Retina (tissue), 1 donor: ENCODE measurements around the gene GGCT.

Source experiments
- DNase-seq: peaks from one replicate; pipeline ENCODE4 v3.0.0-alpha.2; 2016

GGCT gene

GRCh38 chr7:30476459-30477145, 28.0 kb downstream of the GGCT start:
- no peak for DNase-seq

DNA sequence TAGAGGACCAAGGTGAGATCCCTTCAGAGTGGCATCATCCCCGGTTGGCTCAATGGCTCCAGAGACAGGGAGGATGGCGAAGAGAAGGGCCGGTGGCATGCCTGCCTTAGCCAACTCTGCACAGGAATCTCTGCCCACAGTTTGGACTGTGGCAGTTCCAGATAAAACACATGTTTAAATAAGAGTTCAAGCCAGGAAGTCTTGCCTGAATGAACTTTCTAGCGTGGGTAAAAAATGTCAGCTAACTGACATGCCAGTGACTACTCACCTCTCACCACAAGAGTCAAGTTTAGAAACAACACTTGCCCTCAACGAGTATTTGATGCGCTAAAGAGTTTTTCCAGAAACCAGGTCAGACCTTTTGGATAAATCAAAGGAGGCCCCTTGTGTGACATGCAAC, 29.0 kb downstream of the GGCT start:
- DNase-seq = no peak

DNA sequence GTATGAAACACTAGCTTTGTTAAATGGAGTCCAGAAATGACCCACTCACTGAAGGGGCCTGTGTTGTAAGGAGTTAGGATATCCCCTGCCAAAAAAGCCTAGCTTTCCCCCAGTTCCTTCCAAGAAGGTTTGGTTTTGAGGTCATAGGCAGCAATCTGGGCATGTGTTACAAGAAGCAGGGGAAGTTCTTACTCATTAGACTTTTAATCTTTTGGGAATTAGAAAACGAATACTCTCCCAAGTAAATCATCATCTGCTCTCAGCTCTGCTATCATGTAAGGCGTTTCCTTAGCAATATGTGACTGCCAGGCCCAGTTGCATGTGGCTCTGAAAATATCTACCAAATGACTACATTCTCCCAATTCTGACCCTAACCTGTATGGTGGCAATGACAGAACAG, 29.7 kb downstream of the GGCT start:
- DNase-seq = no peak

DNA sequence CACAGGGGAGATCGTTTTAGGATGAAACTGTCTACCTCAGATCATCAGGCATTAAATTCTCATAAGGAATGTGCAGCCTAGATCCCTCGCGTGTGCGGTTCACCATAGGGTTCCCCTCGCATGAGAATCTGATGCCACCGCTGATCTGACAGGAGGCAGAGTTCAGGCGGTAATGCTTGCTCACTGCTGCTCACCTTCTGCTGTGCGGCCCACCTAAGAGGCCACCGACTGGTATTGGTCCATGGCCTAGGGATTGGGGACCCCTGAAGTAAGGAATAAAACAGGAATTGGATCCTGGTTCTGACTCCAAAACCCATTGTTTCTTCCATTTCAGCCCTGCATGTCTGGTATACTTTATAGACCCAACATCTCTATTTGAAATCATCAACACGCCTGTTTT, 30.1 kb downstream of the GGCT start:
- DNase-seq = no peak

GRCh38 chr7:30473903-30474302, 30.7 kb downstream of the GGCT start:
- DNase-seq = no peak

- no peak for DNase-seq
Observed at GRCh38 chr7:30472784-30473775, 31.5 kb downstream of the GGCT start.

DNA sequence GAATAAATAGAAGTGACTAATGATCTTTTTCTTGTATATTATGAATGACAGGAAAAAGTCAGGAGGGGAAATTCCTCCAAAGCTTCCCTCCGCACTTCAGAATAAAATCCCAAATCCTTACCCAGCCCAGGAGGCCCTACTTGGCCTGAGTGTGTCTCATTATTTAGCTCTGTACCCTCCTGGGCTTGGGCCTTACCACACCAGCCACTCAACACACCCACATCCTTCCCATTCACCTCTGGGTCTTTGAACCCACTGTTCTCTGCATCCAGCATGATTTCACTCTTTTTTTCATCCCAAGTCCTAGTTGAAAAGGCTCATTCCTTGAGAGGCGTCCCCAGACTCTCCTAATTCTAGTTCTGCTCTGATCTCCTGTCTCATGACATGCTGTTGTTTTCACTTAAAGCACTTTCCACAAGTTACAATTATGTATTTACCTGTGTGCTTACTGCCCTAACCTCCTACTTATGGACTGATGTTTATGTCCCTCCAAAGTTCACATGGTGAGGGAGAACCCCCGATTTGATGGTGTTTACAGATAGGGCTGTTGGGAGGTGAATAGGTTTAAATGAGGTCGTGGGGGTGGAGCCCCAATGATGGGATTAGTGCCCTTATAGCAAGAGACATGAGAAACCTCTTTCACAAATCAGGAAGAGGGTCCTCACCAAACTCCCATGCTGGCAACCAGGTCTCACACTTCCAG, 32.4 kb downstream of the GGCT start:
- no peak for DNase-seq

DNA sequence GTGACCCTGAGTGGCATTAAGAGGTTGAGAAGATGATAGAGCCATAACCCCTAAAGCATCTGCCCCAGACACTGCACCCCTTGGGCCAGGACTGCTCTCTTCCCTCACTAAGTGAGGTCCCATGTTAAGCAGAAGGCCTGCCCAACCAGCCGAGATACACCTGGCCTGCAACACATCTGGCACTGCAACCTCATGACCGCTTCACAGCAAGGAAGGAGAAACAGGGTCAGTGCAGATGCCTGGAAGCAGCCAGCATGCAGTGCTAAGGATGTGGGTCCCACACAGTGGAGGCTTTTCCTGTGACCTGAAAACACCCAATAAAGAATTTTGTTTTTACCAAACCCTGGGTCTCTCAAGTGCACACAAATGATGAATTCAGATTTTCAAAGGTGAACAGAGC, 33.4 kb downstream of the GGCT start:
- DNase-seq = no peak

DNA sequence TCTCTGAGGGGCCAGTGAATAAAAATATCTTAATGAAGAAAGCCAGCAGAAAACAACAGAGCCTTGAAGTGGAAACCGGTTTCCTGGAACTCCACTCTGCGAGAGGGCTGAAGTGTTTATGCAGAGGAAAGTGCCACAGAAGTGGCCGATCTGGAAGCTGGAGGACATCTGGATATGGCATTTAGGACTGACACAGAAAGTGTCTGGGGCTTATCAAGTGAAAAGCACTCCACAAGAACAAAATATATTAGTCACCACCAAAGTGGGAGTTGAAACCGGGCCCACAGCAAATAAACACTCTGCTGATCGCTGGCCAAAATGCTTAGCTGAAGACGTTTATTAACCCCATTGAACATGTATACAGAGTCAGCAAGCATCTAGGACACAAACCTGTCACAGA, 33.9 kb downstream of the GGCT start:
- DNase-seq = no peak

DNA sequence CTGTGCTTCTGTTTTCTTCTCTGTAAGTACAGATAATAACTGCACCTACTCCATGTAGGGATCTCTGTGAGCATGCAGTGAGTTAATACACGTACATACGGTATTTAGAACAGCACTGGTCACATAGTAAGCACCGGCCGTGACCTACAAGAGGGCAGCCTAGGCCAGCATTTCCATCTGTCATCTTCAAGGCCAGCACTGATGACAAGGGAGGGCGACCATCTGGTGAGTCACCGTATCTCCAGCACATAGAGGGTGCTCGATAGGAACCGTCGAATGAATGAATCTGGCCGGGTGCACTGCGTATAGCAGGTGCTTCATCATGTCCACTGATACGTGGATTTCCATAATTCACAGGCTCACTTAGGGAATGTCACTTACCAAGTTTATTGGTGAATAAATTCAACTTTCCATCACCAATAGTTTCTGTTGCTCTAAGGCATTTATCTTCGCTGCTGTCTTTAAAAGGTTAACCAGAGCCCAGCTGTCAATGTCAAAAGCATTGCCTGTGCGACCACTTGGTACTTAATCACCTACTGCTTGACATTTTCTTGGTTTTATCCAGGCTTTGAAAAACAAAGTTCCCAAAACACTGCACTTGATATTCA, 34.4 kb downstream of the GGCT start:
- DNase-seq = peak; percentile 41

- DNase-seq = peak; percentile 34
Observed at GRCh38 chr7:30469303-30469702, 35.3 kb downstream of the GGCT start.

GRCh38 chr7:30468791-30469190, 35.8 kb downstream of the GGCT start:
- no peak for DNase-seq

DNA sequence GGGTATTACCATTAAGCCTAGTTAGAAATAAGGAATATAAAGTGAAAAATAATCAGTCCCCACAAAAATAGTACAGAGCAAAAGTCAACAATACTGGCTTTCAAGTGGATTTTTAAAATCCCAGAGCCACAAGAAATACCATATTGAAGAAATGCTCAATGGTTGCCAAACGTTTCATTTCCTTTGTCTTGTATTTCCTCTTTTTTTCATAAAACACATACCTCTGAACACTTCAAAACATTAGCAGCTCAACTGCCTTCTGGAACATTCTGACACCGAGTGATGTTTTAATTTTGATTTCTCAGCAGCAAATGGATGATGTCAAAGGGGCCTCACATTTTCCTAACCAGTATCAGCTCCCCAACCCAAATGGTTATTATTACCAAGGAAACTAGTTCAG, 36.6 kb downstream of the GGCT start:
- DNase-seq = no peak

DNA sequence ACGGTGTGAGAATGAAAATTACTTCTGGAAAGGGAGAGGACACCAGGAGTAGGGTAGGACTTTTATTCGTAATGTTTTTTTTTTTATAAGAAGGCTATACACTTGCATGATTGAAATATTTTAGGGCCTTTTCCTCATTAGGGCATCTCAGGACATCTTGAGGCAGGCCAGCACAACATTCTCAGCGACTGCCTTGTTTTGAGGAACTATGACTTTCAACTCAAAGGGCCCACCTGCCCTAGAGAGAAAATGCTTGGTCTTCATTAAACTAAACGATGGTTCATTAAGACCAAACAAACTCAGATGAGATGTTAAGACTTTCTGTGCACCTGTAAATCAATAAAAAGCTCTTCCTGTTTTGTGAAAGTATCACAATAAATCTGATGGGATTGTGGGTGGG, 37.4 kb downstream of the GGCT start:
- no peak for DNase-seq

- DNase-seq = no peak
Observed at GRCh38 chr7:30466266-30466665, 38.4 kb downstream of the GGCT start.

GRCh38 chr7:30465811-30466180, 38.8 kb downstream of the GGCT start:
- no peak for DNase-seq

DNA sequence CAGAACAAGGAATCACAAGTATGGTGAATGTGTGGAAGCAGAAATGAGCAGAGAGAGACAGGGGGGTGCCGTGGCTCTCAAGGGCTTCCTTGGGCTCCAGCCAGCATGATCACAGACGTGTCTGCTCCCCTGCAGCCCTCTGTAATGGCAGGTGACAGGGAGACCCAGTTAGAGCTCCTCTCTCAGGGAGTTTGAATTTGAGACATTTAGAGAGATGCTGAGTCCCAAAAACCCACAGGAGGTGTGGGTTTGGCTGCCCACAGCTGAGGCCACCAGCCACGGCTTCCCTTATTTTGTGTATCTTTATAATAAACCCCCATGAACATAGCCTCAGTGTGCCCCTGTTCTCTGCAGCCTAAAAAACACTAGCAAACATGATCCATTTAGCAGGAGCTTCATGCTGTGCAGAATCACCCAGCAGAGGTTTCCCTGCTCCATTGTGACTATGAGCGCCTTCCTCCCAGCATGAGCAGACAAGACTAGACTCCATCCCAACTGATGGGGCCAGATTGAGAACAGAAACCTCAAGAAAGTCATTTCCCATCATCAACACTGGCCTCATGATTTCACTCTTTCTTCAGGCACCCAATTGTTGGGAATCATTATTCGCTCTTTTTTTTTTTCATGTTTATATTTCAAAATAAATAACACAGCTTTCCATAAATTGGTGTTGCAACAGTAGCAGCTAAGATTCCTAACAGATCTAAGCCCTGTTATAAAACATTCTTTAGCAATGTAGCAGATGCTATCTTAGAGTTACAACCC, 39.4 kb downstream of the GGCT start:
- no peak for DNase-seq

DNA sequence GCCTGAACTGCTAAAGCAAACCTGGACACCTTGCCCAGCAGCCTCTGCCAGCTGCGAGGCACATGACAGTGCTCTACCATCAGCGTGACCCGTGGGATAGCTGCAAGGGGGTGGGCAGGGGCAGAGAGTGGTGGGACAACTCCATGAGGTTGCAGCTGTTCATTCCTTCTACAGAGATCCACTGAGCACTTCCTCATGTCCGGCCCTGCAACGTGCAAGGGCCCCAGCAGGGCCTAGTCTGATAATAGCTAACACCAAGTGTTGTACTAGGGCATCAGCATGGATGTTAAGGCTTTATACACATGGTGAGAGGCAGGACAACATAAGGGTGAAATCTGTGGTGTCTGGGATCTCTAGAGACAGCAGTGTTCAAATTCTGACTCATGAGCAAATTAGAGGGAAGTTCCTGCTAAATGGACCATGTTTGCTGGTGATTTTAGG, 40.4 kb downstream of the GGCT start:
- no peak for DNase-seq

GRCh38 chr7:30463405-30464145, 41.1 kb downstream of the GGCT start:
- DNase-seq = no peak

DNA sequence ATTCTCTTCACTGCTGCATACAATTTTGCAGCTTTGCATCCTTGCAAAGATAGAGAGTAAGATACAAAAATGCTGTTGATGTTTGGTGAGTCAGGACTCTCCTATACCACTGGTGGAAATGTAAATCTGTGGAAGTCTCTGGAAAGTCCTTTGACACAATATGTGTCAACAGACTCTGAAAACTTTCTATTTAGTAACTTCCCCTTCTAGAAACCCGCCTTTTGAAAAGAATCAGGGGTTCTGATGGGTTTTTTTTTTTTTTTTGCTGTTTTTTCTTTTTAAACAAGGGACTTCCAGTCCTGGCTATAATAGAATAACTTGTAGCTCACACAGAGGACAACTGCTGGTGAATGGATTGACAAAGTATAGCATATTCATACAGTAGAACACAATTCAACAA, 42.5 kb downstream of the GGCT start:
- no peak for DNase-seq

DNA sequence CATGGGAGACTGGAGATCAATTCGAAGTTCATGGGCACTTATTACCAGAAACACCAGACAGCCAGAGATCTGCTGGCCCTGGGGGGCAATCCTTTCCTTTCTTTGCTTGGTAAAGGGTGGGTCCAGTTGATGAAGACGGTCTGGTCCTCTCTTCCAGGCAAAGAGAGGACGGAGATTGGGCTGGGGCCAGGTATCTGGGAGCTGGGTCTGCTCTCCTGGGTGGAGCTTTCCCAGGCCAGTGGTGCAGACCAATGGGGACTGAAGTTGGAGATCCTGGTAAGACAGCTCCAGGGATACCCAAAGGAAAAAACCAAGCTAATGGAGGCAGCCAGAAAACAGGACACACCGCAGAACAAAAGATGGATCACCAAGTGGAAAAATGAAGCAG, 44.4 kb downstream of the GGCT start:
- no peak for DNase-seq
